HepG2 (cell line): ENCODE results near the gene EXOC3L4. TPM values are rescaled to one million over a fixed set of nuclear protein-coding genes. Genes with fewer than 3 reads are reported as not detected.

Experiments used
- ARHGAP35 ChIP-seq: sonication (generic); formaldehyde crosslinking; IDR thresholded peaks from 2 replicates; pipeline ENCODE4 v1.9.0; 2022; ENCODE audit warnings: mild to moderate bottlenecking, inconsistent platforms, moderate library complexity, missing genetic modification reagents, borderline replicate concordance
- IKZF5 ChIP-seq: IDR thresholded peaks from 2 replicates; pipeline ENCODE4 v1.6.1; 2018; ENCODE audit warnings: missing genetic modification reagents, mild to moderate bottlenecking, missing compliant biosample characterization
- PAWR ChIP-seq: sonication (generic); formaldehyde crosslinking; IDR thresholded peaks from 2 replicates; pipeline ENCODE4 v1.4.0; 2020; ENCODE audit warnings: missing genetic modification reagents, mild to moderate bottlenecking, borderline replicate concordance
- RELA ChIP-seq: sonication (generic); formaldehyde crosslinking; IDR thresholded peaks from 2 replicates; pipeline ENCODE4 v1.4.0; 2020; ENCODE audit warnings: missing genetic modification reagents
- RNF219 ChIP-seq: sonication (generic); formaldehyde crosslinking; IDR thresholded peaks from 2 replicates; pipeline ENCODE4 v1.5.0; 2020; ENCODE audit warnings: mild to moderate bottlenecking, missing genetic modification reagents
- TEF ChIP-seq: sonication (generic); formaldehyde crosslinking; IDR thresholded peaks from 2 replicates; pipeline ENCODE4 v1.5.0; 2020; ENCODE audit warnings: missing genetic modification reagents
- ZBTB4 ChIP-seq: sonication (generic); formaldehyde crosslinking; IDR thresholded peaks from 2 replicates; pipeline ENCODE4 v1.4.0; 2020; ENCODE audit warnings: missing genetic modification reagents, mild to moderate bottlenecking, borderline replicate concordance
- ZFP1 ChIP-seq: IDR thresholded peaks from 2 replicates; pipeline ENCODE4 v1.6.1; 2016
- ZIK1 ChIP-seq: sonication (generic); formaldehyde crosslinking; IDR thresholded peaks from 2 replicates; pipeline ENCODE4 v1.5.0; 2020; ENCODE audit warnings: mild to moderate bottlenecking, low read depth, missing genetic modification reagents, borderline replicate concordance
- ZMAT3 ChIP-seq: sonication (generic); formaldehyde crosslinking; conservative IDR thresholded peaks from 2 replicates; pipeline ENCODE4 v1.7.0; 2021; ENCODE audit warnings: missing genetic modification reagents
- ZNF574 ChIP-seq: sonication (generic); formaldehyde crosslinking; IDR thresholded peaks from 2 replicates; pipeline ENCODE4 v1.4.0; 2020; ENCODE audit warnings: missing genetic modification reagents
- ZNF776 ChIP-seq: sonication (generic); formaldehyde crosslinking; IDR thresholded peaks from 2 replicates; pipeline ENCODE4 v1.4.0; 2020; ENCODE audit warnings: mild to moderate bottlenecking, missing genetic modification reagents
- polyA plus RNA-seq, 8 experiments: library from polyadenylated mRNA; depleted of rRNA in 3 of 8; stranded (reverse) in 7 of 8; unstranded in 1 of 8; fragments of >200 nt; fragmentation: Illumina TruSeq in 4 of 8; extraction: Trizol in 4 of 8; gene quantifications; 2 replicates each; pipeline versions ENCODE4 v1.2.1 to v1.2.3, GENCODE V29; 2011 to 2016; ENCODE audit warnings: low read depth in 4 of 8, missing spikeins in 1 of 8, mixed read lengths in 1 of 8; ENCODE audit not compliant: insufficient read depth in 1 of 8
- total RNA-seq, 5 experiments: library from RNA; depleted of rRNA; stranded (reverse); fragments of >200 nt; fragmentation: Illumina TruSeq; extraction: Trizol; gene quantifications; 2 replicates each; pipeline ENCODE4 v1.2.3, GENCODE V29; 2016; ENCODE audit warnings: low read depth in 1 of 5

EXOC3L4 gene
- total and polyA plus RNA-seq, 2 of the 13 experiments (the other 11 are each of a cell fraction or from before 2014, with no cell fraction given): 11.8 to 27.0 TPM

- TF ChIP-seq ZNF574 (CRISPR knock-in tag) (peak; percentile 52; the same call in 1 of the 2 replicates), ZBTB4 (CRISPR knock-in tag) (no peak; the same call in 1 of the 2 replicates), ZIK1 (CRISPR knock-in tag) (0 out of 2 replicates have a peak, but pooled peaks have one; percentile 48), ZMAT3 (CRISPR knock-in tag) (peak; percentile 77), RNF219 (CRISPR knock-in tag) (no peak), RELA (CRISPR knock-in tag) (no peak), ZFP1 (CRISPR knock-in tag) (no peak), ARHGAP35 (CRISPR knock-in tag) (no peak; the same call in 1 of the 2 replicates), IKZF5 (peak; percentile 30; the same call in 1 of the 2 replicates), ZNF776 (CRISPR knock-in tag) (peak; percentile 72; the same call in 1 of the 2 replicates), PAWR (CRISPR knock-in tag) (no peak; the same call in 1 of the 2 replicates), TEF (no peak)
Measured at GRCh38 chr14:103103461-103104388, 9.2 kb downstream of the EXOC3L4 start (continued).
